ENCODE data around the gene PROSER2. TPM values are rescaled to one million over a fixed set of nuclear protein-coding genes. Genes with fewer than 3 reads are reported as not detected.

Gene PROSER2
- total and polyA plus RNA-seq, 2 donors (not counting 1 experiment from before 2014, with no cell fraction given), result 0.07 TPM; not detected in 1

DNA sequence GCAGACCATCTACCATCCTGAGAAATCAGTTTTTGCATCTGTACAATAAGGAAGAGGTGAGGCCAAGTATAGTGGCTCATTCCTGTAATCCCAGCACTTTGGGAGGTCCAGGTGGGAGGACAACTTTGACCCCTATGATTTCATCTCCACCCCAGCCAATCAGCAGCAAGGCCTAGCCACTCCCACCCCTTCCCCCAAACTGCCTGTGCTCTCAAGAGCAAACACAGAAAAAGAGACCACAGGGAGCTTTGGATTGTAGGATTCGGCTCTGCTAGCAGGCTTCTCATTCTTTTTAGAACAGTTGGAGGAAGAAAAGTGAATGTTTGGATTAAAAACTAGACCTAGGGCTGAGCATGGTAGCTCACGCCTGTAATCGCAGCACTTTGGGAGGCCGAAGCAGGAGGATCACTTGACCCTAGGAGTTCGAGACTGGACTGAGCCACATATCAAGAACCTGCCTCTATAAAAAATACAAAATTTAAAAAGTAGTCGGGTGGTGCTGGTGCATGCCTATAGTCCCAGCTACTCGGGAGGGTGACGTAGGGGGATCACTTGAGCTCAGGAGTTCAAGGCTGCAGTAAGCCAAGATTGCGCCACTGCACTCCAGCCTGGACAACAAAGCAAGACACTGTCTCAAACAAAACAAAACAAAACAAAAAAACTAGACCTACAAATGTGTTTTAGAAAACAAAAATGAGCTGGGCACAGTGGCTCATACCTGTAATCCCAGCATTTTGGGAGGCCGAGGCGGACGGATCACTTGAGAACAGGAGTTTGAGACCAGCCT, 25.1 kb upstream of the PROSER2 start:
- TF ChIP-seq, protein P1, sequence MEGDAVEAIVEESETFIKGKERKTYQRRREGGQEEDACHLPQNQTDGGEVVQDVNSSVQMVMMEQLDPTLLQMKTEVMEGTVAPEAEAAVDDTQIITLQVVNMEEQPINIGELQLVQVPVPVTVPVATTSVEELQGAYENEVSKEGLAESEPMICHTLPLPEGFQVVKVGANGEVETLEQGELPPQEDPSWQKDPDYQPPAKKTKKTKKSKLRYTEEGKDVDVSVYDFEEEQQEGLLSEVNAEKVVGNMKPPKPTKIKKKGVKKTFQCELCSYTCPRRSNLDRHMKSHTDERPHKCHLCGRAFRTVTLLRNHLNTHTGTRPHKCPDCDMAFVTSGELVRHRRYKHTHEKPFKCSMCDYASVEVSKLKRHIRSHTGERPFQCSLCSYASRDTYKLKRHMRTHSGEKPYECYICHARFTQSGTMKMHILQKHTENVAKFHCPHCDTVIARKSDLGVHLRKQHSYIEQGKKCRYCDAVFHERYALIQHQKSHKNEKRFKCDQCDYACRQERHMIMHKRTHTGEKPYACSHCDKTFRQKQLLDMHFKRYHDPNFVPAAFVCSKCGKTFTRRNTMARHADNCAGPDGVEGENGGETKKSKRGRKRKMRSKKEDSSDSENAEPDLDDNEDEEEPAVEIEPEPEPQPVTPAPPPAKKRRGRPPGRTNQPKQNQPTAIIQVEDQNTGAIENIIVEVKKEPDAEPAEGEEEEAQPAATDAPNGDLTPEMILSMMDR (IDR thresholded peaks at IDR 0.05), result no peak
- TF ChIP-seq EZH2 (IDR thresholded peaks at IDR 0.05; ENCODE audit: borderline replicate concordance, insufficient read depth, low read depth, low read length, poor library complexity, severe bottlenecking), result no peak
- H3K79me2 ChIP-seq (ENCODE audit: control insufficient read depth, insufficient read depth, low read length), result no peaks in the 10 kb centered on the region
- WGBS (ENCODE audit: insufficient coverage), result 96% methylated on average over 8 of the region's 12 CpGs
- no peak overlapping the region for H3K9ac ChIP-seq (ENCODE audit: low read length)
- H3K4me1 ChIP-seq (ENCODE audit: control insufficient read depth in 2 of 2, insufficient read depth in 2 of 2, low read length in 2 of 2), result peaks cover 0 to 4% of the 10 kb centered on the region in 2 donors
- no peak for DNase-seq
- H2AFZ ChIP-seq (ENCODE audit: insufficient read depth, low read depth, low read length, poor library complexity, severe bottlenecking), result no peak overlapping the region
- H3K9me3 Mint-ChIP-seq (ENCODE audit: insufficient read depth), result no peaks in the 10 kb centered on the region
- no peak overlapping the region for H3K4me3 ChIP-seq (ENCODE audit: control extremely low read depth in 1 of 5, extremely low read depth in 1 of 5, insufficient read depth in 1 of 5, low read depth in 2 of 5, low read length in 4 of 5)
- no peak for ATAC-seq (ENCODE audit: low read depth)
- POLR2A ChIA-PET, result no interaction called here
- H3K9me3 ChIP-seq (ENCODE audit: control extremely low read depth in 1 of 3, control insufficient read depth in 2 of 3, insufficient read depth in 1 of 3, low read length in 2 of 3), result no peaks in the 10 kb centered on the region
- H3K27me3 Mint-ChIP-seq, result no peaks in the 10 kb centered on the region
- CTCF ChIA-PET, result interaction anchor here (1.0 kb wide), 1 partner anchor 58 kb away, joined by 3 read pairs; no protein-coding TSS in a partner anchor
- H3K36me3 ChIP-seq (replicated peaks in 1 of 2; ENCODE audit: control extremely low read depth in 1 of 2, control insufficient read depth in 1 of 2, extremely low read depth in 1 of 2, insufficient read depth in 2 of 2, low read length in 1 of 2), result no peaks in the 10 kb centered on the region
- H4K20me1 ChIP-seq (ENCODE audit: control insufficient read depth, insufficient read depth, low read length, poor library complexity, severe bottlenecking), result no peaks in the 10 kb centered on the region
- H3K4me1 Mint-ChIP-seq, result peaks cover 3% of the 10 kb centered on the region
- no peak overlapping the region for H3K27ac ChIP-seq (ENCODE audit: low read length in 2 of 2)
- intact Hi-C loops (cut with micrococcal nuclease), result no loop called here
- H3K4me3 Mint-ChIP-seq, result no peak overlapping the region
- no peak overlapping the region for H3K27ac Mint-ChIP-seq
- no peak overlapping the region for H3K4me2 ChIP-seq (replicated peaks; ENCODE audit: low read depth, low read length, poor library complexity, severe bottlenecking)
- H3K27me3 ChIP-seq (replicated peaks in 1 of 4; ENCODE audit: control extremely low read depth in 1 of 4, control insufficient read depth in 3 of 4, insufficient read depth in 4 of 4, low read length in 3 of 4), result no peaks in the 10 kb centered on the region
